Fibroblast of the aortic adventitia (primary cell): Measurements from ENCODE around the gene NCKAP5. TPM values are rescaled to one million over a fixed set of nuclear protein-coding genes. Genes with fewer than 3 reads are reported as not detected.
A peak's percentile ranks its signal among the peaks of the same experiment; 100 is the strongest.

Experiments
- DNase-seq: peaks from one replicate; pipeline ENCODE4 v3.0.0-alpha.2; 2010; ENCODE audit warnings: low read depth
- H3K4me3 ChIP-seq: 2 replicates; pipeline ENCODE4 v1.5.1; 2011; ENCODE audit warnings: low read depth, mild to moderate bottlenecking, control low read depth, low read length, moderate library complexity
- CTCF ChIP-seq: IDR thresholded peaks from 2 replicates; pipeline ENCODE4 v1.5.1; 2011; ENCODE audit warnings: mild to moderate bottlenecking, low read length, control low read depth, inconsistent platforms; ENCODE audit not compliant: insufficient read depth
- total RNA-seq: library from RNA; depleted of rRNA; stranded (reverse); fragments of >200 nt; gene quantifications from 2 replicates; pipeline ENCODE4 v1.2.3, GENCODE V29; 2012; ENCODE audit warnings: low replicate concordance

NCKAP5 gene
- total RNA-seq, 1 donor, result 4.4 TPM

GRCh38 chr2:132797071-132797470 is 771.2 kb downstream of the NCKAP5 start:
- H3K4me3 ChIP-seq, result no peak overlapping the region

GRCh38 chr2:132795220-132795619 is 773.0 kb downstream of the NCKAP5 start:
- TF ChIP-seq CTCF, result no peak
- no peak for DNase-seq
- no peak overlapping the region for H3K4me3 ChIP-seq

More at GRCh38 chr2:132797071-132797470, 771.2 kb downstream of the NCKAP5 start:
- no peak for DNase-seq
- no peak for TF ChIP-seq CTCF

- DNase-seq, result no peak
- no peak for TF ChIP-seq CTCF
- H3K4me3 ChIP-seq, result no peak overlapping the region
These were observed 774.7 kb downstream of the NCKAP5 start for GRCh38 chr2:132793532-132793931.

DNA sequence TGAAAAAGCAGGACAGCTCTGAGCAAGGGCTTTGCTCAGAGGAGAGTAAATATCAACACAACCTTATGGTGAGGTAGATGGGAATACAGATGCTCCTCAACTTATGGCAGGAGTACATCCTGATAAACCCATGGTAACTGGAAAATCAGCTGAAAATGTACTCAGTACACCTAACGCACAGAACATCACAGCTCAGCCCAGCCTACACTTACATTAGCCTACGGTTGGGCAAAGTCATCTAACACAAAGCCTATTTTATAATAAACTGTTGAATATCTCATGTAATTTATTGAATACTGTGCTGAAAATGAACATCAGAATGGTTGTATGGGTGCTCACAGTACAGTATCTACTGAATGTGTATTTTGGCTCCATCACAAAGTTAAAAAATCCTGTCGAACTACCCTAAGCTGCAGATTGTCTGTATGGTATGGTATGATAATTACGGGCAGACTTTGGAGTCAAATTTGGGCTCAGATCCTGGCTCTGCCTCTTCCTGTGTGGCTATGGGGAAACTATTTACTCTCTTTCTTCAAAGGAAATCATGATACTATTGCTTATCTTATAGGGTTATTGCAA is 778.0 kb downstream of the NCKAP5 start:
- no peak overlapping the region for H3K4me3 ChIP-seq
- no peak for TF ChIP-seq CTCF
- DNase-seq, result peak; percentile 35

DNA sequence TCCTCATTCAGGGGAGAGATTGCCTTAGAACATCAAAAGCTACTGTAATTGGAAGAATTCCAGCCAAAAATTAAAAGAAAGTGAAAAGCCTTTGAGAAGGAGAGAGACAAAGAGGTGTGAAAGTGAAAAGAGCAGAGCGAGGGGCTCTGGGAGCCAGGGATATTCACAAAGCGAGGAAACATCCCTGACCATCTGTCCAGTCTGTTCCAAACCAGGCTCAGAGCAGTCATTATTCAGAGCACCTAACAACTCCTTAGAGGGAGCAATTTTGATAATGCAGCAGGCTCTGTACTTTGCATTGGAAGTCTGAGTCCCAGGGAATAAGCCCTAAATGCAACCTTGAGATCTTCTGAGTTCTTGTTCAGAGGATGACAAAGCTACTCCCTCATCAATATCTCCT is 779.2 kb downstream of the NCKAP5 start:
- TF ChIP-seq CTCF, result no peak
- no peak overlapping the region for H3K4me3 ChIP-seq
- no peak for DNase-seq

- DNase-seq, result no peak
- TF ChIP-seq CTCF, result no peak
- no peak overlapping the region for H3K4me3 ChIP-seq
These were observed 779.9 kb downstream of the NCKAP5 start for GRCh38 chr2:132788310-132788838.

GRCh38 chr2:132783883-132784282 is 784.4 kb downstream of the NCKAP5 start:
- TF ChIP-seq CTCF, result no peak
- DNase-seq, result no peak
- no peak overlapping the region for H3K4me3 ChIP-seq
